ENCODE results near the gene DDX17. TPM values are rescaled to one million over a fixed set of nuclear protein-coding genes. Genes with fewer than 3 reads are reported as not detected.

Gene DDX17
- total RNA-seq, result 576 TPM

GRCh38 chr22:38506118-38506962, at the start of gene DDX17:
TSS of gene DDX17 (minus strand) at chr22:38506311.
- H3K27me3 ChIP-seq (ENCODE audit: insufficient read depth, low read length), result no peaks in the 10 kb centered on the region
- peaks cover 40% of the 10 kb centered on the region for H3K4me1 ChIP-seq (ENCODE audit: insufficient read depth, low read length)
- H3K4me3 ChIP-seq (ENCODE audit: low read length), result peak within 1 kb of the TSS; percentile 76
- H3K9me3 ChIP-seq (ENCODE audit: low read depth, low read length), result no peaks in the 10 kb centered on the region

GRCh38 chr22:38554281-38554680, 48.2 kb upstream of the DDX17 start:
- H3K4me3 ChIP-seq (ENCODE audit: low read length), result no peak overlapping the region
- peaks cover 42% of the 10 kb centered on the region for H3K27me3 ChIP-seq (ENCODE audit: insufficient read depth, low read length)

GRCh38 chr22:38549101-38549894, 43.2 kb upstream of the DDX17 start:
- Histone ChIP-seq H3K4me1 (ENCODE audit: insufficient read depth, low read length) (peaks cover 17% of the 10 kb centered on the region), H3K9me3 (ENCODE audit: low read depth, low read length) (peaks cover 1% of the 10 kb centered on the region), H3K27me3 (ENCODE audit: insufficient read depth, low read length) (peaks cover 52% of the 10 kb centered on the region), H3K4me3 (ENCODE audit: low read length) (no peak overlapping the region)

More at GRCh38 chr22:38554281-38554680, 48.2 kb upstream of the DDX17 start:
- Histone ChIP-seq H3K4me1 (ENCODE audit: insufficient read depth, low read length) (peaks cover 7% of the 10 kb centered on the region), H3K9me3 (ENCODE audit: low read depth, low read length) (no peaks in the 10 kb centered on the region)

- no peaks in the 10 kb centered on the region for H3K4me1 ChIP-seq (ENCODE audit: insufficient read depth, low read length)
- H3K27me3 ChIP-seq (ENCODE audit: insufficient read depth, low read length), result peaks cover 43% of the 10 kb centered on the region
- no peak overlapping the region for H3K4me3 ChIP-seq (ENCODE audit: low read length)
- H3K9me3 ChIP-seq (ENCODE audit: low read depth, low read length), result peaks cover 24% of the 10 kb centered on the region
Measured at GRCh38 chr22:38540701-38541100, 34.6 kb upstream of the DDX17 start.

GRCh38 chr22:38531251-38531938, 25.3 kb upstream of the DDX17 start:
- Histone ChIP-seq H3K4me3 (ENCODE audit: low read length) (no peak overlapping the region), H3K27me3 (ENCODE audit: insufficient read depth, low read length) (peaks cover 8% of the 10 kb centered on the region), H3K4me1 (ENCODE audit: insufficient read depth, low read length) (peaks cover 8% of the 10 kb centered on the region), H3K9me3 (ENCODE audit: low read depth, low read length) (no peaks in the 10 kb centered on the region)

GRCh38 chr22:38524429-38524828, 18.3 kb upstream of the DDX17 start:
- Histone ChIP-seq H3K4me3 (ENCODE audit: low read length) (no peak overlapping the region), H3K27me3 (ENCODE audit: insufficient read depth, low read length) (peaks cover 9% of the 10 kb centered on the region), H3K9me3 (ENCODE audit: low read depth, low read length) (no peaks in the 10 kb centered on the region), H3K4me1 (ENCODE audit: insufficient read depth, low read length) (peaks cover 7% of the 10 kb centered on the region)

GRCh38 chr22:38523479-38523878, 17.4 kb upstream of the DDX17 start:
- H3K4me3 ChIP-seq (ENCODE audit: low read length), result no peak overlapping the region
- H3K27me3 ChIP-seq (ENCODE audit: insufficient read depth, low read length), result peaks cover 9% of the 10 kb centered on the region

GRCh38 chr22:38523029-38523428, 16.9 kb upstream of the DDX17 start:
- Histone ChIP-seq H3K27me3 (ENCODE audit: insufficient read depth, low read length) (peaks cover 9% of the 10 kb centered on the region), H3K4me1 (ENCODE audit: insufficient read depth, low read length) (peaks cover 7% of the 10 kb centered on the region), H3K9me3 (ENCODE audit: low read depth, low read length) (no peaks in the 10 kb centered on the region), H3K4me3 (ENCODE audit: low read length) (no peak overlapping the region)

More at GRCh38 chr22:38523479-38523878, 17.4 kb upstream of the DDX17 start:
- Histone ChIP-seq H3K9me3 (ENCODE audit: low read depth, low read length) (no peaks in the 10 kb centered on the region), H3K4me1 (ENCODE audit: insufficient read depth, low read length) (peaks cover 7% of the 10 kb centered on the region)

GRCh38 chr22:38519453-38520250, 13.5 kb upstream of the DDX17 start:
- Histone ChIP-seq H3K9me3 (ENCODE audit: low read depth, low read length) (no peaks in the 10 kb centered on the region), H3K4me3 (ENCODE audit: low read length) (no peak overlapping the region), H3K27me3 (ENCODE audit: insufficient read depth, low read length) (no peaks in the 10 kb centered on the region)

GRCh38 chr22:38518620-38519019, 12.5 kb upstream of the DDX17 start:
- H3K9me3 ChIP-seq (ENCODE audit: low read depth, low read length), result no peaks in the 10 kb centered on the region
- no peaks in the 10 kb centered on the region for H3K27me3 ChIP-seq (ENCODE audit: insufficient read depth, low read length)
- H3K4me1 ChIP-seq (ENCODE audit: insufficient read depth, low read length), result no peaks in the 10 kb centered on the region
- no peak overlapping the region for H3K4me3 ChIP-seq (ENCODE audit: low read length)

More at GRCh38 chr22:38519453-38520250, 13.5 kb upstream of the DDX17 start:
- peaks cover 7% of the 10 kb centered on the region for H3K4me1 ChIP-seq (ENCODE audit: insufficient read depth, low read length)

- H3K27me3 ChIP-seq (ENCODE audit: insufficient read depth, low read length), result no peaks in the 10 kb centered on the region
Measured at GRCh38 chr22:38513063-38513462, 7.0 kb upstream of the DDX17 start.

GRCh38 chr22:38510416-38510970, 4.4 kb upstream of the DDX17 start:
- H3K9me3 ChIP-seq (ENCODE audit: low read depth, low read length), result no peaks in the 10 kb centered on the region
- no peaks in the 10 kb centered on the region for H3K27me3 ChIP-seq (ENCODE audit: insufficient read depth, low read length)
- H3K4me3 ChIP-seq (ENCODE audit: low read length), result no peak overlapping the region
- peaks cover 19% of the 10 kb centered on the region for H3K4me1 ChIP-seq (ENCODE audit: insufficient read depth, low read length)

More at GRCh38 chr22:38513063-38513462, 7.0 kb upstream of the DDX17 start:
- Histone ChIP-seq H3K9me3 (ENCODE audit: low read depth, low read length) (no peaks in the 10 kb centered on the region), H3K4me1 (ENCODE audit: insufficient read depth, low read length) (peaks cover 11% of the 10 kb centered on the region), H3K4me3 (ENCODE audit: low read length) (no peak overlapping the region)

GRCh38 chr22:38505541-38506117, 482 bp downstream of the DDX17 start:
- Histone ChIP-seq H3K4me3 (ENCODE audit: low read length) (peak overlapping the region; percentile 76), H3K9me3 (ENCODE audit: low read depth, low read length) (no peaks in the 10 kb centered on the region), H3K27me3 (ENCODE audit: insufficient read depth, low read length) (no peaks in the 10 kb centered on the region), H3K4me1 (ENCODE audit: insufficient read depth, low read length) (peaks cover 37% of the 10 kb centered on the region)

Measured in mononuclear cell (primary cell).